ENCODE data around the gene CMIP.

The CMIP gene

GRCh38 chr16:81652798-81653505, 208.3 kb downstream of the CMIP start:
- DNase-seq (ENCODE audit: low read depth, low spot score), result no peak

GRCh38 chr16:81654346-81654745, 209.7 kb downstream of the CMIP start:
- DNase-seq (ENCODE audit: low read depth, low spot score), result no peak

- no peak for DNase-seq (ENCODE audit: low read depth, low spot score)
These were observed 211.0 kb downstream of the CMIP start for GRCh38 chr16:81655469-81656162.

GRCh38 chr16:81657224-81657623, 212.6 kb downstream of the CMIP start:
- no peak for DNase-seq (ENCODE audit: low read depth, low spot score)

- no peak for DNase-seq (ENCODE audit: low read depth, low spot score)
These were observed 213.2 kb downstream of the CMIP start for GRCh38 chr16:81657781-81658180.

- no peak for DNase-seq (ENCODE audit: low read depth, low spot score)
These were observed 213.8 kb downstream of the CMIP start for GRCh38 chr16:81658373-81658772.

GRCh38 chr16:81659249-81659648, 214.6 kb downstream of the CMIP start:
- no peak for DNase-seq (ENCODE audit: low read depth, low spot score)

- no peak for DNase-seq (ENCODE audit: low read depth, low spot score)
These were observed 216.5 kb downstream of the CMIP start for GRCh38 chr16:81661082-81661481.

GRCh38 chr16:81664153-81664552, 219.5 kb downstream of the CMIP start:
- no peak for DNase-seq (ENCODE audit: low read depth, low spot score)

GRCh38 chr16:81665588-81665987, 221.0 kb downstream of the CMIP start:
- DNase-seq (ENCODE audit: low read depth, low spot score), result no peak

- no peak for DNase-seq (ENCODE audit: low read depth, low spot score)
These were observed 221.5 kb downstream of the CMIP start for GRCh38 chr16:81666113-81666512.

GRCh38 chr16:81668243-81669097, 223.9 kb downstream of the CMIP start:
- no peak for DNase-seq (ENCODE audit: low read depth, low spot score)

- DNase-seq (ENCODE audit: low read depth, low spot score), result no peak
These were observed 225.1 kb downstream of the CMIP start for GRCh38 chr16:81669473-81670350.

- DNase-seq (ENCODE audit: low read depth, low spot score), result no peak
These were observed 227.4 kb downstream of the CMIP start for GRCh38 chr16:81671738-81672597.

GRCh38 chr16:81673432-81673831, 228.8 kb downstream of the CMIP start:
- DNase-seq (ENCODE audit: low read depth, low spot score), result no peak

- no peak for DNase-seq (ENCODE audit: low read depth, low spot score)
These were observed 231.1 kb downstream of the CMIP start for GRCh38 chr16:81675662-81676061.

GRCh38 chr16:81676066-81676882, 231.7 kb downstream of the CMIP start:
- DNase-seq (ENCODE audit: low read depth, low spot score), result no peak

- no peak for DNase-seq (ENCODE audit: low read depth, low spot score)
These were observed 232.5 kb downstream of the CMIP start for GRCh38 chr16:81676883-81677737.
